Measurements from ENCODE around the gene GAK.
A peak's percentile ranks its signal among the peaks of the same experiment; 100 is the strongest.

GAK gene

DNA sequence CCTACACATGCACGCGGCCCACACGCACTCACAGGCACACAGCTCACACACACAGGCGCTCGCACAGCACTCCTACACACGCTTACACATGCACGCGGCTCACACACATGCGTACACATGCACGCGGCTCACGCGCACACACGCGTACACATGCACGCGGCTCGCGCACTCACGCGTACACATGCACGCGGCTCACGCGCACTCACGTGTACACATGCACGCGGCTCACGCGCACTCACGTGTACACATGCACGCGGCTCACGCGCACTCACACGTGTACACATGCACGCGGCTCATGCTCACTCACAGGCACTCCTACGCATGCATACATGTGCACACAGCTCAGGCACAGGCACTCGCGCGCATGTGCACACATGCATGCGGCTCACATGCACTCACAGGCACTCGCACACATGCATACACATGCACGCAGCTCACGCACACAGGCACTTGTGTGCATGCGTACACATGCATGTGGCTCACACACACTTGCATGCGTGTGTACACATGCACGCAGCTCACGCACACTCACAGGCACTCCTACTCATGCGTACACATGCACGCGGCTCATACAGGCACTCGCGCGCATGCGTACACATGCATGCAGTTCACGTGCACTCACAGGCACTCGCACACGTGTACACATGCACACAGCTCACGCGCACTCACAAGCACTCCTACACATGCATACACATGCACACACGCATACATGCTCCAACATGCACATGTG, 44.9 kb downstream of the GAK start:
- no peak for DNase-seq

GRCh38 chr4:886244-886643, 45.9 kb downstream of the GAK start:
- DNase-seq = no peak

DNA sequence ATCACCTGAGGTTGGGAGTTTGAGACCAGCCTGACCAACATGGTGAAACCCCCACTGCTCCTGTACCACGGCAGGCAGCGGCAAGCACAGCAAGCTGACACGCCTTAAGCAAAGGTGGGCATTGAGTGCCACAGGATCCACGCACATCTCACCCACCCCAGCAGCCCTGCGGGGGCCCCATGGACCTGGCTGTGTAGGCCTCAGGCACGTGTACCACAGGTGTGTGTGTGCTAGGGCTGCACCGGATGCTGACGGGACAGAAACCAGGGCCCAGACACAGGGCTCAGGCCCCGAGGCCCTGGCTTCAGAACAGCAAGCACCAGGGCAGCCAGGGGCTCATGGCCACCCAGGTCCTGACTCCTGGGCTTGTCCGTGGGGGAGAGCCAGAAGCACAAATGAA, 46.8 kb downstream of the GAK start:
- DNase-seq = no peak

- no peak for DNase-seq
Measured at GRCh38 chr4:884896-885295, 47.2 kb downstream of the GAK start.

GRCh38 chr4:884259-884658, 47.9 kb downstream of the GAK start:
- DNase-seq = no peak

DNA sequence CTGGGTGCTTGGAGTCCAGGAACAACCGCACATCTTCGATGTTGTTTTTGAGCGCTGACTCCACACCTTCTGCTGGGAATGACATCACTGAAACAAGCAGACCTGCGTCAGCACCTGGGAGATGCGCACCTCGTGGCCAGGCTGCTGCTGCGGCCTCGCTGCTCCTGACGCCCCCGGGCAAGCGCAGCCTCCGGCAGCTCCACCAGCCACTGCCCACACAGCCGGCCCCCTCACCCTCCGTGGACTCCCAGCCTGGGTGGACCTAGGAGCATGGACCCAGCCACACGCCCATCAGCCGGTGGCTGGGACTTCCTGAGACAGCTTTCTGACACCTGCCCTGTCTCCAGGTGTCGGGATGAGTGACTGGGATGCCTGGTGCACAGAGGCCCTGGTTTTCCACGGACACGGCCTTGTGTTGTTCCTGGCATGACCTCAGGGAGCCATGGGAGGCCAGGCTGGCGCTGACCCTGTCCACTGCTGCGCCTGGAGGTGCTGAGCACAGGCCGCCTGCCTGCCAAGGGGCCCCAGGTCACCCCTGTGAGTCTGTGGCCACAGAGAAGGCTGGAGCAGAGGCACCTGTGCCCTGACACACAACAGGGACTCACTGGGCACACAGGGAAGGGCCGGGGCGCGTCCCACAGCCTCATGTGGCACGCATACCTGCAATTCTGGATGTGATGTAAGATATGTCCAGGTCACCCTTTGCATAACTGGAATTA, 48.6 kb downstream of the GAK start:
- no peak for DNase-seq

- no peak for DNase-seq
Measured at GRCh38 chr4:882646-883045, 49.5 kb downstream of the GAK start.

- no peak for DNase-seq
Measured at GRCh38 chr4:881709-882108, 50.4 kb downstream of the GAK start.

DNA sequence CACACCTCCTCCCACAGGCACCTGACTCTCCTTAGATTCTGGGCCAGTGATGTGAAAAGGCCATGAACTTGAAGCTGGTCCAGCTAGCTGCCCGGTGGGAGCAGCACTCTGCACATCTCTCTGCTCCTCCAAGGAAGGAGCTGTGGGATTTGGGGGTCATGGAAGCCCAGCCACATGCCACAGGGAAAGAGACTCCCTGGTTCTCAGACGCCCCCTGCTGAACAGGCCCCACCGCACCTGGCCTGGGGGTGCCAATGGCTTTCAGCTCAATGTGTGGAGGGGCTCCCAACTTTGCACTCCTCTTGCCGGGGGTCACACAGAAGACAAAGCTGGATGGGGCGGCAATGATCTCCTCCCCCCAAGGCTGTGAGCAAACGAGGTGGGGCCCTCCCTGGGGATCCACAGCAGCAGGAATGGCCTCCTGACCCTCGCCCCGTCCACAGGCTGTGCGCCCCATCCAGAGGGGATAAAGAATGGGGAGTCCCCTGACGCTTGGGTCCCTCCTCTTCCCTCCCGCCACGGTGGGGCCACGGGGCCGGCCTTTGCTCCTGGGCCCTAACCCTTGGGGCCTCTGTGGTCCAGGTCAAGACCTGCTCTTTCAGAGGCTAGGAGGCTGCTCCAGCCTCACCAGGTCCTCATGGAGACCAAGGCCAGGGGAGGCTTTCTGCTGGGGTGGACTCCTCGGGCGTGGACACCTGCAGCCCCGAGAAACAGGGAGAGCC, 51.3 kb downstream of the GAK start:
- DNase-seq = no peak

- peak; percentile 53 for DNase-seq
Measured at GRCh38 chr4:879729-880077, 52.4 kb downstream of the GAK start.

DNA sequence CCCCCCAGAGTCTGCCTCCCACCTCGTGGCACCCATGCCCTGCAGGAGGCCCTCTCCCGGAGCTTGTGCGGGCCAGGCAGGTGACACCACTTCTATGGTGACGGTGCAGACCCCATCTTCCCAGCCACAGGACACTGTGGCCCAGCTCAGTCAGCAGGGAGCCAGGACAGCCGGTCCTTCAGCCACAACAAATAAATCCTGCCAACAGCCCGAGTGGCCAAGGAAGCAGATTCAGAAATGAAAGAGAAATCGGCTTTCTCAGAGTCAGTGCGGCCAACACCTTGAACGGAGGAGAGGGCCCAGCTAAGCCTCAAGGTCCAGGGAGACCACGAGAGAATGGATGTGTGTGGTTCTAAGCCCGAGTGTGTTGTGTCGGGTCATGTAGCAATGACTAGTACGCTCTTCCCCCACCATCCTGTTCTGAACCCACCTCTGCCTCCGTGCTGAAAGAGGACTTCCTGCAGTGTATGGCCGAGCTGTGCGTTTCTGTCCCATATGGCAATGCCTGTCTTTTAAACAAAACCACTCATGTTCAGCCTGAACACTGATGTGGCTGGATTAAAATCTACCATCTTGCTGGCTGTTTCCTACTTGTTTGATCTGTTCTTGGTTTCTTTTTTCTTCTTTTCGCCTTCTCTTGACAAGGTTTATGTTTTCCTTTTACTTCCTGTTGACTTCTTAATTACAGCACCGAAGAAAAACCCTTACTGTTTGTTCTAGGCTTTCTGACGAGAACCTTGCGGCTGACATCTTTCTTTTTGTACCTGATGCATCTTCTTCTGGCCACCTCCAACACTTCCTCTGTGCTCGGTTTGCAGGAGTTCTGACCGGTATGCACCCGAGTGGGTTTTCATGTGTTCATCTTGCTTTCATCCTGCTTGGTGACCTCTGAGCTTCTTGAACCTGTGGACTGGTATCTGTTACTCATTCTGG, 53.1 kb downstream of the GAK start:
- DNase-seq = no peak

GRCh38 chr4:877502-877901, 54.6 kb downstream of the GAK start:
- no peak for DNase-seq

- no peak for DNase-seq
Measured at GRCh38 chr4:876780-877179, 55.3 kb downstream of the GAK start.

GRCh38 chr4:875818-876423, 56.2 kb downstream of the GAK start:
- DNase-seq = no peak

DNA sequence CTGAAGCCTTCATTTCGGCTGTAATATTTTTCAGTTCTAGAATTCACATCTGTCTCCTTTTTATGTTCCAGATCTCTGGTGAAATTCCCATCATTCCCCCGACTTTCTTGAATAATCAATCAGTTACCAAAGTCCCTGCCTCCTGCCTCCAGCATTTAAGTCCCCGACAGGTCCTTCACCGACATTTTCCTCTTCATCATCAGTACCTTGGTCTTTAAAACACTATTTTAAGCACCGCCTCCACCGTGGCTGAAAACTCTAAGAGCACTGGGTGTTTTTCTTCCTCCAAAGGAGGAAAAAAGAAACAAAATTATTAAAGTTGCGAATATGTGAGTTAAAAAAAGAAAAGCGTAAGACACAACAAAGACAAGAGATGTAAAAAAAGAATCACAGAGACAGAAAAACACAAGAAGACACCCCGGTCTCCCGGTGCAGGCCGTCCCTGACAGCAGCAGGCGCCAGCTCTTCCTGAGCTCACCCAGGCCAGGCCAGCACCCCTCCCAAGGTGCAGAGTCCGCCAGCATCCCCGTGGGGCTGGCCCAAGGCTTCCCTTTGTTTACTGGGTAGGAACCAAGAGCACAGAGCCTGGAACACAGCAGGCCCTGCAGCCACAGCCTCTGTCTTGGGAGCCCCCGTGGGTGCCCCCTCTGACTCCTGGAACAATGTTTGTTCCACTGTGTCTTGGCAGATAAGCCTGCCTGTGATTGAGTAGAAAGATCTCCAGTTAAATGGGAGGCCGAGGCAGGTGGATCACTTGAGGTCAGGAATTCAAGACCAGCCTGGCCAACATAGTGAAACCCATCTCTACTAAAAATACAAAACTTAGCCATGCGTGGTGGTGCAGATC, 56.9 kb downstream of the GAK start:
- DNase-seq = no peak

DNA sequence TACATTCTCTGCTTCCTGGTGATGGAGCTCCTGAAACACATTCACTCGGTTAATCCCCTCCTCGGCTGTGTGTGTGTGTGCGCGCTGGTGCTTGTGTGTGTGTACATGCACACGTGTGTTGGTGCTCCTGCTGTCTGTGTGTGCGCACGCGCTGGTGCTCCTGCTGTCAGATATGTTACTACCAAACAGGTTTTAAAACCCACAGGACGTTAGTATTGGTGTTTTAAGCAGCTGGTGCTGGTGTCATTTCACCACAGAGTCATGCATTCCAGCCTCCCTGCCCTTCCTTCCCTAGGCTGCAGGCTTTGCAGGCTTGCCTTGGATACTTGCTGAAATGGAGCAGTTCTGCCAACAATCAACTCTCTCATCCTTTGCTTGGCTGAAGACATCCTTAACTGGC, 58.1 kb downstream of the GAK start:
- no peak for DNase-seq

- no peak for DNase-seq
Measured at GRCh38 chr4:872241-872981, 59.7 kb downstream of the GAK start.

DNA sequence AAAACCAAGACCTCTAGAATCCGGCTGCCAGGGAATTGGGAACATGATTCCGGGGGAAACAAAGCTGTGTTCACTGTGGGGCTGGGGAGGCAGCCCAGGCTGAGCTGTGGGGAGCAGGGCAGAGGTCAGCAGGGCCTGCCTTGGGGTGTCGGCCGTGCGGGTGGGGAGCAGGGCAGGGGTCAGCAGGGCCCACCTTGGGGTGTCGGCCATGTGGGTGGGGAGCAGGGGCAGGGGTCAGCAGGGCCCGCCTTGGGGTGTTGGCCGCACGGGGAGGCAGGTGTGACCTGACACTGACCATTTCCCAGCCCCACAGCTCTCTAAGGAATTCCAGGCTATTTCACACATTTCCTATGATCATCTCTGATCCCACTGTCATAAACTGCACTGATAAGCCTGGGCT, 60.6 kb downstream of the GAK start:
- no peak for DNase-seq

GRCh38 chr4:870951-871350, 61.2 kb downstream of the GAK start:
- DNase-seq = no peak

GRCh38 chr4:869776-870175, 62.3 kb downstream of the GAK start:
- no peak for DNase-seq

DNA sequence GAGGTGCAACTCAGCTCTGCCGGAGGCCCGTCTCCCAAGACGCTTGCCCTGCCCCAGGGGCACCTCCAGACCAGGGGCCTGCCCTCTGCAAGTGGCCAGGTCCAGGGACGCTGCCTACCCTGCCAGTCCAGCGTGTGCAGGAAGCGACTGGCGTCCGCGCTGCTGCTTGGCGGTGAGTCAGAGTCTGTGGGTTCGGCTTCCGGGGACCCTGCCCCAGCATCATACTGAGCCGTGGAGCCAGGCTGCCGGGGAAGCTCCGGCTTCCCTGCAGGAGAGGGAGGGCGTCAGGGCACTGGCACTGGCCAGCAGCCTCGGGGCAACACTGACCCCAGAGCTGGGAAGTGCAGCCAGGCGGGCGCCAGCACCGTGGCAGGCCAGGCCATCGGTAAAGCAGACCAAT, 63.7 kb downstream of the GAK start:
- no peak for DNase-seq

Measured in activated CD8-positive, alpha-beta memory T cell treated with anti-CD3 and anti-CD28 coated beads, Interleukin-2, amount 50 U/mL, for 4 hours (primary cell).